Activated naive CD4-positive, alpha-beta T cell treated with anti-CD3 and anti-CD28 coated beads for 36 hours (primary cell): ENCODE measurements around the gene CTBP1. TPM values are rescaled to one million over a fixed set of nuclear protein-coding genes. Genes with fewer than 3 reads are reported as not detected.

Experiments used
- CTCF ChIA-PET: fragments of 350-600 bp; sonication (Branson Sonifier 250); formaldehyde crosslinking; loops from one replicate; lab custom pipeline; 2021; ENCODE audit warnings: antibody characterized with exemption; lab: Charles Lee
- DNase-seq: peaks from one replicate; pipeline ENCODE4 v3.0.0-alpha.2; 2020
- H3K27ac Mint-ChIP-seq: one replicate; pipeline ENCODE4 v1.8.0; 2021; ENCODE audit warnings: mild to moderate bottlenecking, mixed read lengths
- H3K27me3 Mint-ChIP-seq: one replicate; pipeline ENCODE4 v1.8.0; 2021; ENCODE audit warnings: low read depth, mixed read lengths
- H3K36me3 Mint-ChIP-seq: one replicate; pipeline ENCODE4 v1.8.0; 2021; ENCODE audit warnings: low read depth, mixed read lengths
- H3K4me1 Mint-ChIP-seq: one replicate; pipeline ENCODE4 v1.8.0; 2021; ENCODE audit warnings: low read depth, mixed read lengths
- H3K4me3 Mint-ChIP-seq: one replicate; pipeline ENCODE4 v1.8.0; 2021; ENCODE audit warnings: mild to moderate bottlenecking, moderate library complexity, mixed read lengths
- H3K9me3 Mint-ChIP-seq: one replicate; pipeline ENCODE4 v1.8.0; 2021; ENCODE audit warnings: mixed read lengths
- intact Hi-C: fragments of 100-400 bp; cut with micrococcal nuclease; formaldehyde crosslinking; loops from one replicate; pipeline ENCODE4 v1.15.1; 2023
- total RNA-seq, 2 experiments: library from RNA; stranded (reverse); gene quantifications; one replicate each; pipeline ENCODE4 v1.2.3, GENCODE V29; 2021

CTBP1 gene
- total RNA-seq, 2 experiments from 2014 or later = 136 to 140 TPM

DNA sequence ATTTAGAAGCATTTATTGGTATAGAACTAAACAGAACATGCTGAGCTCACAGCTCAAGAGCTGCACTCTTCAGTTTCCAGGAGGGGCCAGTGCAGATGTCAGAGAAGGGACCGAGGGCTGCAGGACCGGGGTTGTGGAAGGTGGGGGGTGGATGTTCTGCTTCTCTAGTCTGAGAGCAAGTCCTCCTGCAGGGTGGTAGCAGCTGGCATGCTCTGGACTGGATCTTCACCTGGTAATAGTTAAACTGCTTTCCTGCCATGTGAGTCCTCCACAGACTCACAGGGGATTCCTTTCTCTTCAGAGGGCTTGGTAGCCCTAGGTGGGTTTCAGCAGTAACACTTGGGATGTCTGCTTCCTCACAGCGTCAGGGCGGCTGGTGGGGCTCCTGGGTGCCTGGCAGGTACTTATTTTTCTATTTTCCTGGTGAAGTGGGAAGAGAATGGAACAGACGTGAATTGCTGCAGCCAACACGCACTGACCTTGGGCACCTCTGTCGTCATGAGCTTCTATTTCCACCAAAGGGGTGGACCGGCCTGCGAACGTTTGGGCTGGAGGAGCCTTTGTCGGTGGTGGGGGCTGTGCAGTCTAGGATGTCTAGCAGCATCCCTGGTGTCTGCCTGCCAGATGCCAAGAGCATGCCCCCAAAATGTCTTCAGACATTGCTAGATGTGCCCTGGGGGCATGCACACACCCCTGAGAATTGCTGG, 43.2 kb upstream of the CTBP1 start:
- peak overlapping the region; percentile 72 for H3K27ac Mint-ChIP-seq
- H3K4me3 Mint-ChIP-seq = peak overlapping the region; percentile 87
- intact Hi-C loops = loop anchor here (2.0 kb wide), 1 partner anchor 15 kb away; no protein-coding TSS in a partner anchor
- peaks cover 56% of the 10 kb centered on the region for H3K4me1 Mint-ChIP-seq
- H3K27me3 Mint-ChIP-seq = no peaks in the 10 kb centered on the region
- H3K9me3 Mint-ChIP-seq = no peaks in the 10 kb centered on the region
- CTCF ChIA-PET = interaction anchor here (0.5 to 1.2 kb wide), 3 partner anchors 14 to 177 kb away, joined by 3 to 7 read pairs (median 5); no protein-coding TSS in a partner anchor
- peaks cover 5% of the 10 kb centered on the region for H3K36me3 Mint-ChIP-seq
- DNase-seq = no peak

- H3K9me3 Mint-ChIP-seq = peaks cover 3% of the 10 kb centered on the region
- peaks cover 2% of the 10 kb centered on the region for H3K36me3 Mint-ChIP-seq
- H3K27me3 Mint-ChIP-seq = no peaks in the 10 kb centered on the region
- H3K4me3 Mint-ChIP-seq = peak overlapping the region; percentile 87
- H3K4me1 Mint-ChIP-seq = peaks cover 48% of the 10 kb centered on the region
- DNase-seq = no peak
- H3K27ac Mint-ChIP-seq = peak overlapping the region; percentile 82
- CTCF ChIA-PET = interaction anchor here (0.6 to 1.9 kb wide), 4 partner anchors 13 to 402 kb away, joined by 3 to 10 read pairs (median 3); no protein-coding TSS in a partner anchor
- intact Hi-C loops = loop anchor here (2.0 kb wide), 1 partner anchor 16 kb away; no protein-coding TSS in a partner anchor
These were observed 42.2 kb upstream of the CTBP1 start for GRCh38 chr4:1291091-1291490.

DNA sequence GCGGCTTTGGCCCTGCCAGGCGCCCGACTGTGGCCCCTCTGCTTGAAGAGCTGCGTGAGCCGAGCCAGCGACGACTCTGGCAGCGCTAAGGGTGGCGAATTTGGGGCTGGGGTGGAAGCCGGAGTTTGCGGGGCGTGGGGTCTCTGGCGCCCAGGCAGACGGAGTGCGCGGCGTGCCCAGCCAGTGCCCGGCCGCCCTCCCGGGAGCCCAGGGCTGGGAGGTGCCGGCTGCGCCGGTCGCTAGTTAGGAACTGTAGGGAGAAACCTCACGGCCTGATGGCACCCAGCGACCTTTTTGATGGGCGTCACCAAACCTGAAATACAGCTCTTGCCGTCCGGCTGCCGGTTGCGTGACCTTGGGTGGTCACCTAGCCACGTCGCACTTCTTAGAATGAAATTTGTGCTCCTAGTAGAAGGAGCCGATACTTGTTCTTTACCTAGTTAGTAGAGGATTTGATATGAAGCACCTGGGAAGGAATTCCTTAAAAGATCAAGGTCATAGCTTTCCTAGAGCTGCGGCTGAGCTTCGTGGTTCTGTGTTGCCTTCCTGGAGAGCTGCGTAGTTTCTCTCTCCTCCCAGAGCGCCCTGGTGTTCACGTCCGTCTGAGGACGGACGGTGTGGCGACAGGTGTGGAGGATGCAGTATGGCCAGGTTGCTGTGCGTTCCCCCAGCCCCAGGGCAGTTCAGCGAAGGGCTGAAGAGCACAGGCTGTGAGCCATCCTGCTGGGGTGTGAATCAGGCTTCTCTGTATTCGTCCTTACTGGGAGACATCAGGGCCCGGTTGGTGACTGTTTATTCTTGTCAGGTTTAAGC, 41.4 kb upstream of the CTBP1 start:
- Mint-ChIP-seq H3K36me3 (peaks cover 2% of the 10 kb centered on the region), H3K27ac (peak overlapping the region; percentile 82), H3K4me1 (peaks cover 48% of the 10 kb centered on the region), H3K27me3 (no peaks in the 10 kb centered on the region), H3K4me3 (peak overlapping the region; percentile 87), H3K9me3 (peaks cover 3% of the 10 kb centered on the region)
- DNase-seq = peak; percentile 30
- CTCF ChIA-PET = interaction anchor here (0.6 to 1.9 kb wide), 4 partner anchors 22 to 403 kb away, joined by 3 to 10 read pairs (median 3); no protein-coding TSS in a partner anchor
- intact Hi-C loops = loop anchor here (2.0 kb wide), 1 partner anchor 16 kb away; no protein-coding TSS in a partner anchor

DNA sequence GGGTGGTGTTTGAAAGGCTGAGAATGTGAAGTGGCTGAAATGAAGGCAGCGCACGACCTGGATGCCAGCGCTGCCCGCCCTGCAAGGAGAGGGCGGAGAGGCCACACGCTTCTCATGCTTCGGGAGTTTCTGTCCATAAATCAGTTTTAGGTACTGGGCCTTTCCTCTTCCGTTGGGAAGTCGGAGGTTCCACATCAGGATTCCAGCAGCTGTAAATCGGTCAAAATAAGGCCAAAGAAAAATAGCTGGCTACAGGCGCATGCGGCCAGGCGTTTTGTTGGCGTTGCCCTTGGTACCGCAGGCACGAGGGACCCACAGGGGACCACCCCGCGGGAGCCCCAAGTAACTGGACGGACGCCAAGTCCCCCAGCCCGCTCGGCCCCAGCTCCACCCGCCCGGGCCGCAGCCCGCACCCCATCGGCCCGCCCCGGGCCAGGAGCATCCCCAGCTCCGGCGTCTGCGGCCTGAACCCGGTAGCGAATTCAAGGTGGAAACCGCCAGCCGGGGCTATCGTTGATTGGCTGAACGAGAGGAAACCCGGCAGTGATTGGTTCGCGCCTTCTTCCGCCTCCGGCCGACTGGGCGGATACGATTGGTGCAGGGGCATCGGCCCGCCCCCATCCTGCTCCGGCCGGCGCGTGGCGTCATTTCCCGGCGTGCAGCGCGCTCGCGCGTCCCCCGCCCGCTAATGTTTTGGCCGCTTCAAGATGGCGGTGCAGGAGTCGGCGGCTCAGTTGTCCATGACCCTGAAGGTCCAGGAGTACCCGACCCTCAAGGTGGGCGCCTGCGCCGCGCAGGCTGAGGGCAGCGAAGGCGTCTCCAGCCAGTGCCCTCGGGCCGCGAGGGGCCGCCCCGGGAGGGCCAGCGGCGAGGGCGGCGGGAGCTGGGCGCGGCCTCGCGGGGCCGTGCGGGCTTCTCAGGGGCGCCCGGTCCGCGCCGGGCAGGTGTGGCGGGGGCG, 40.6 kb upstream of the CTBP1 start, which contains the start of gene MAEA:
TSS of gene MAEA (plus strand) at position 685 of the 958 bp plus-strand sequence. CDS start at position 708, 23 bp downstream.
- Mint-ChIP-seq H3K36me3 (peaks cover 2% of the 10 kb centered on the region), H3K27ac (peak within 1 kb of the TSS; percentile 82), H3K4me3 (peak within 1 kb of the TSS; percentile 87), H3K4me1 (peaks cover 40% of the 10 kb centered on the region), H3K9me3 (peaks cover 3% of the 10 kb centered on the region), H3K27me3 (no peaks in the 10 kb centered on the region)
- CTCF ChIA-PET = interaction anchor here (1.0 to 2.0 kb wide), 7 partner anchors 21 to 403 kb away, joined by 3 to 10 read pairs (median 3); no protein-coding TSS in a partner anchor
- peak; percentile 98 for DNase-seq
- intact Hi-C loops = loop anchor here (1.0 to 5.0 kb wide), 7 partner anchors 17 to 507 kb away; partner anchors contain the start of genes CTBP1, TACC3, TMEM129 and UVSSA

DNA sequence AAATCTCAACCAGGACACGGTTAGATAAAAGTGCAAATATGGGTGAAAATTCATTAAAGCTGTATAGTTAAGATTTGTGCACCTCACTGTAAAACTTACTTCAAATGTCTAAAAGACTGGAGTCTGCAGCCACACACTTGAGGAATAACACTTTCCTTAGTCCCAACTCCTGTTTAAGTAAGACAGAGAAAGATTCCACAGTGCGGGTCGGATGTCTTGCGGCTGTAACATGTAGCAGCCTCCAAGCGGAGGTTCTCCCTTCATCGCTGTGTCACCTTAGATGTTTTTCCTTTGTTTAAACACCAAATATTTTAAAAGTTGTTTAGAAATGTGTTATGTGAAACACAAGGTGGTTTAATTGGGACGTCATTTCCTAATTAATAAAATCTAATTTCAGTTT, 39.9 kb upstream of the CTBP1 start:
- Mint-ChIP-seq H3K27ac (peak overlapping the region; percentile 67), H3K4me1 (peaks cover 34% of the 10 kb centered on the region), H3K9me3 (peaks cover 3% of the 10 kb centered on the region), H3K4me3 (peak overlapping the region; percentile 87), H3K36me3 (peaks cover 2% of the 10 kb centered on the region), H3K27me3 (no peaks in the 10 kb centered on the region)
- CTCF ChIA-PET = interaction anchor here (1.0 to 2.0 kb wide), 4 partner anchors 21 to 163 kb away, joined by 3 to 7 read pairs (median 4); no protein-coding TSS in a partner anchor
- no peak for DNase-seq
- intact Hi-C loops = loop anchor here (1.0 to 5.0 kb wide), 6 partner anchors 39 to 506 kb away; partner anchors contain the start of genes CTBP1, TACC3, TMEM129 and UVSSA

DNA sequence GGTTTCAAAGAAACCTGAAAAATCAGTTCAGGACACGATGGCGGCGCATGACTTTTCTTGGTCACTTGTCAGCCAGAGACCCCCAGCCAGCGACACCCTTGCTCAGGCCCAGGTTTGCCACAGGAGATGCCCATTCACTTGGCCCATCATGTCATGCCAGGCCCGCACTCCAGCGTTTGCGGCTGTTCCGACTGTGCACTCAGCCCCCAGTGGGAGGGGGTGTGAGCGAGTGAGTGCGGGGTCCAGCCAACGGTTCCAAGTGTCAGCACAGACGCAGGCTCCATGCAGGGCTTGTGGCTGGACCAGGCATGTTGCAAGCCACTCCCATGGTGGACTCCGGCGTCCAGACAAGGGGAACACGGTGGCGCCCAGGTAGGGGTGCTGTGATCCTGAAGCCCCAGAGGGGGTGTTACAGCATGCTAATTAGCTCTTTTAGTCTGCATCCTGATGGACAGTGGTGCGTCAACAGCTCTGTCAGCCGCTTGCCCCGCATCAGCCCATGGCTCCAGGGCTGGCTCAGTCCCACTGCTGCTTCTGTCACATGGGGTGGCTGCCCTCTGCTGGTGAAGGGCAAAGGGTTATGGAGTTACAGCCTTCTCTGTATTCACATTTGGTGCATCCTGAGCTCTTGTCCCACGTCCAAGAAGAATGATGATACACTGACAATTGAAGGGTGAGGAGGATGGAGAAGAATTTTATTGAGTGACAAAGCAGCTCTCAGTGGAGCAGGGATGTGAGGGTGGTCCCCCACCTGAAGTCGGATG, 37.0 kb upstream of the CTBP1 start:
- CTCF ChIA-PET = interaction anchor here (0.7 to 4.7 kb wide), 13 partner anchors 17 to 154 kb away, joined by 3 to 54 read pairs (median 4); partner anchors contain the start of gene UVSSA
- Mint-ChIP-seq H3K4me3 (no peak overlapping the region), H3K27me3 (no peaks in the 10 kb centered on the region), H3K36me3 (no peaks in the 10 kb centered on the region), H3K4me1 (peaks cover 7% of the 10 kb centered on the region), H3K27ac (no peak overlapping the region), H3K9me3 (peaks cover 3% of the 10 kb centered on the region)
- DNase-seq = peak; percentile 69
- intact Hi-C loops = loop anchor here (1.0 to 5.0 kb wide), 2 partner anchors 156 to 436 kb away; partner anchors contain the start of genes TACC3 and TMEM129

GRCh38 chr4:1285151-1285789, 36.3 kb upstream of the CTBP1 start:
- Mint-ChIP-seq H3K9me3 (peaks cover 3% of the 10 kb centered on the region), H3K27ac (no peak overlapping the region), H3K4me1 (peaks cover 4% of the 10 kb centered on the region), H3K27me3 (no peaks in the 10 kb centered on the region), H3K4me3 (no peak overlapping the region), H3K36me3 (no peaks in the 10 kb centered on the region)
- CTCF ChIA-PET = interaction anchor here (0.7 to 4.7 kb wide), 8 partner anchors 16 to 154 kb away, joined by 3 to 54 read pairs (median 4); partner anchors contain the start of gene UVSSA
- DNase-seq = no peak
- intact Hi-C loops = loop anchor here (5.0 kb wide), 1 partner anchor 437 kb away; the partner anchor contains the start of genes TACC3 and TMEM129

- Mint-ChIP-seq H3K27me3 (no peaks in the 10 kb centered on the region), H3K4me1 (peaks cover 4% of the 10 kb centered on the region), H3K4me3 (no peak overlapping the region), H3K9me3 (peaks cover 3% of the 10 kb centered on the region), H3K27ac (no peak overlapping the region), H3K36me3 (no peaks in the 10 kb centered on the region)
- no peak for DNase-seq
- intact Hi-C loops = no loop called here
- CTCF ChIA-PET = interaction anchor here (1.4 to 4.7 kb wide), 3 partner anchors 15 to 152 kb away, joined by 5 to 54 read pairs (median 6); no protein-coding TSS in a partner anchor
These were observed 34.8 kb upstream of the CTBP1 start for GRCh38 chr4:1283711-1284110.

DNA sequence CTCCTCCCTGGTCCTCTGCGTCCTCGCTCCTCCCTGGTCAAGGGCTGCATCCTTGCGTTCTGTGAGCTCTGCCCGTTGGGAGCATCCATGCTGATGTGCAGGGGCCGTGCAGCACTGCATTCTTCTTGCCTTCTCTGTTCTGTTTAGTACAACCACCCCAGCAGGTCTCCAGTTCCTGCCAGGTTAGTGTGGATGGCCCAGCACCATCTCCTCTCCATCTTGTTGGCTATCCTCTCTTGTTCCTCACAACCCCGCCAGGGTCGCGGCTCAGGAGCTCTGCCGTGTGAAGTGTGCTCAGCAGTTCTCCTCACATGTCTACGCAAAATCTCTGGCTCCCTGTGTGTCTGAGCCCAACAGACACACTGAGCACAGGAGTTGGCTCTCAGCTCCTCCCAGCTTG, 30.3 kb upstream of the CTBP1 start:
- DNase-seq = no peak
- Mint-ChIP-seq H3K4me1 (no peaks in the 10 kb centered on the region), H3K4me3 (no peak overlapping the region), H3K27me3 (no peaks in the 10 kb centered on the region), H3K27ac (no peak overlapping the region), H3K36me3 (no peaks in the 10 kb centered on the region), H3K9me3 (no peaks in the 10 kb centered on the region)
- CTCF ChIA-PET = interaction anchor here (1.3 kb wide), 1 partner anchor 11 kb away, joined by 4 read pairs; no protein-coding TSS in a partner anchor
- intact Hi-C loops = no loop called here
